GM19324 (cell line): ENCODE data around the gene GNGT1.
"Not testable (repeated sequence)": the region's sequence is repeated elsewhere in the genome, so short reads cannot be mapped to it uniquely, and the experiment has no call there.

Experiments used
- ATAC-seq: cut with Tn5 transposase; IDR thresholded peaks from one replicate; pipeline ENCODE4 v1.9.1; 2021; ENCODE audit warnings: mild to moderate bottlenecking, moderate library complexity; ENCODE audit not compliant: unreplicated experiment, low FRiP score

GNGT1 gene

DNA sequence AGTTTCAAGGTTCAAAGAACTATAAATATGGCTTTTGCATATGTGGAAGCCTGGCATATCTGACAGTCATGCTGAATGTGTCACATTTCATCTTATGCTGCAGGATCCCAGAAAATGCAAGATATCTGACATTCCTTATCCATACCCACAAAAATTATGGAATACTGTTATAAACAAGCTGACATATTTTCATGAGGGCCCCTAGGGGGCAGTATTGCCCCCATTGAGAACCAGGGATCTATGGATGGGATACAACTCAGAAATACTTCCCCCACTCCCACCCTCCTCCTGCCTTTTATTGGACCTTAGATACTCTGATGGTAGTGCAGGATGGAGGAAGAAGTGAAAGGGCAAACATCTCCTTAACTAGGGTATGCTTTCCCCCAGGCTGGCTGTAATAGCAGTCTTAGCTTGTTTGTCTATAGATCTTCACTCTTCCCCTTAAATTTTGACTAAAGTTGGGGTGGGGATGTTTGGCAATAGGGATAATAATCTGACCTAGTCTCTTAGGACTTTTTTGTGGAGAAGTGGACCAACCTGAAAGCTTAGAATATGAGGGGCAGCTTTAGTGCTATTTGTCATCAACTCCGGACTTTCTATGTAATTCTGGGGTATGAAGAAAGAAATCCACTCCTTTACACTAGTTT lies 3.5 kb upstream of the GNGT1 start:
- ATAC-seq, result no peak

DNA sequence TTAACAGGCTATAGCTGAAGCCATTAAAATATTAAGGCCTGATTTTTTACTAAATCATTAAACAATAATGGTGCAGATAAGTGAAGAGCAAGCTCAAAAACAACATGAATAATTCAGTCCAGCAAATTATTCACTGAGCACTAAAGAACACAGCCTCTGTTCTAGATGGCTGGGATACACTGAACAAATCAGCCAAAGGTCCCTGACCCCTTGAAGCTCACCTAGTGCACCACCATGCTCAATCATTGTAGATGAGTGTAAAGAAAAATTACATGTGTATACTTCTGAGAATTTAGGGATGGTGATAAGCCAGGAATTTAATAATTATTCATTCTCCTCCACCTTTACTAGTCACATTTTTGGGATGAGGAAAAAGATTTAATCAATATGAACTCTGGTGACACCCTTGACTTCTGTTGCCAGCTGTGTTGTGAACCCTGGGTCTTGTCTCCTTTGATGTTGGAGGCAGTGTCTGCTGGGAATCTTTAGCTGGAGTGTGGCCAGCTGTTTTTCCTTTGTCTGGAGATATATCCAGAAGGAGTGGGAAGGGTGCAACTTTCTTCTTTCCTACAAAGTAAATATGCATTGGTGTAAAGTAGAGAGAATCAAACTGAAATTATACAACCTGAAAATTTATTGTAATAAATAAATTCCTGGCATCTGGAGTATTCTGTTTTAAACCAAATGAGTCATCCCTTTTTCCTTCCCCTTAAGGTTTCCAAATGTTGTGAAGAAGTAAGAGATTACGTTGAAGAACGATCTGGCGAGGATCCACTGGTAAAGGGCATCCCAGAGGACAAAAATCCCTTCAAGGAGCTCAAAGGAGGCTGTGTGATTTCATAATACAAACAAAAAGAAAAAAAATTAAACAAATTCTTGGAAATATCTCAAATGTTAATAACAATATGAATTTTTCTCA lies 4.0 kb downstream of the GNGT1 start:
- no peak for ATAC-seq

DNA sequence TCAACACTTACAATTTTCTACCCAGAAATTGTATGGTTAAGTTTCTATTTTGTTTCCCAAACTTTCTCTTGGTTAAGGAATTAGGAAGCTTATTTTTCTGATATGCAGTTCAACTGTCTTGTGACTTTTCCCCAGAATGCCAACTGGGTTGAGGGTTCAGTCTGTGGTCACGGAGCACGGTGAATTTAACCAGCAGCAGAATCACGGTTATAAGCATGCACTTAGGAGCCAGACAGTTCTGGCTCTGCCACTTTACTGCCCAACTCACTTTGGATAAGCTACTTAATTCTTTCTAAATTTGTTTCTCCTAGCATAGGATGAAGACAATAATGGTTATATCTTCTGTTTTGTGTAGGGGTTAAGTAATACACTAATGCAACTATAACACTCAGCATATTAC lies 4.9 kb downstream of the GNGT1 start:
- ATAC-seq, result not testable (repeated sequence)

DNA sequence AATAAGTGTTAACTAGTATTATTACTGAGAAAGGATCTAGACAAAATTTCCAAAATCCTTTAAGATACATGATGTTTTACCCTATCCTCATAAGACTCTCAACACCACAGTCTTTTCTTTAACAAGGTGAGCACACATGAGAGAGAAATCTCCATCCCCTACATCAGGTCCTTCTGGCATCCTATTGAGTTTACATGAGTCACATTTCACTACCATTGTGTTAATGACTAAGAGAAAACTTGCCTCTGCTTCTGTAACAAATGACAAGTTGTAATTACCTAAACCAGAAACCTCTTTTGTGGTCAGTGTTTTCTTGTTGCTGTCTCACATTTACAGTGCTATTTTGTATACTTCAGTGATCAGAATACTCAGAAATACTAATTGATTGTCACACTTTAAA lies 5.3 kb downstream of the GNGT1 start:
- ATAC-seq, result not testable (repeated sequence)

DNA sequence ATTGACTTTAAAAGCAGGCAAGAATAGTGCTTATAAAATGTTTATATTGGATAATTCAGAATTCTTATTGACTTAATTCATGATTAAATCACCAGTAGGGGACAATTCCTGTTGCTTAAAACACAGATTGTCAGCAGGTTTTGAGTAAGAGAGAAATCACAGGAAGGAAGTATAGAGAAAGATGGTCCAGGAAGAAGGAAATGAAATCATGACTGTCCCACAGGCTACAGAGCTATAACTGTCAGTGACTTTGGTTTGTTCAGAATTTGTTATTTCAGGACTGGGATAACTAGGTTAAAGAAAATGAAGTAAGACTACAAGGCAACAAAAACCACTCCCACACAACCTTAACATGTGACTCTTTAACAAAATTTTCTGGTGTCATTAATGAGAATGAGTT lies 6.8 kb downstream of the GNGT1 start:
- ATAC-seq, result no peak

DNA sequence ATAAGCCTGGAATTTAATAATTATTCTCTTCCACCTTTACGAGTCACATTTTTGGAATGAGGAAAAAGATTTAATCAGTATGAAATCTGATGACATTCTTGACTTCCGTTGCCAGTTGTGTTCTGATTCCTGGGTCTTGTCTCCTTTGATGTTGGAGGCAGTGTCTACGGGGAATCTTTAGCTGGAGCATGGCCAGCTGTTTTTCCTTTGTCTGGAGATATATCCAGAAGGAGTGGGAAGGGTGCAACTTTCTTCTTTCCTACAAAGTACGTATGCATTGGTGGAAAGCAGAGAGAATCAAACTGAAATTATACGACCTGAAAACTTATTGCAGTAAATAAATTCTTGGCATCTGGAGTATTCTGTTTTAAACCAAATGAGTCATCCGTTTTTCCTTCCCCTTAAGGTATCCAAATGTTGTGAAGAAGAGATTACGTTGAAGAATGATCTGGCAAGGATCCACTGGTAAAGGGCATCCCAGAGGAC lies 8.3 kb downstream of the GNGT1 start:
- ATAC-seq, result no peak

DNA sequence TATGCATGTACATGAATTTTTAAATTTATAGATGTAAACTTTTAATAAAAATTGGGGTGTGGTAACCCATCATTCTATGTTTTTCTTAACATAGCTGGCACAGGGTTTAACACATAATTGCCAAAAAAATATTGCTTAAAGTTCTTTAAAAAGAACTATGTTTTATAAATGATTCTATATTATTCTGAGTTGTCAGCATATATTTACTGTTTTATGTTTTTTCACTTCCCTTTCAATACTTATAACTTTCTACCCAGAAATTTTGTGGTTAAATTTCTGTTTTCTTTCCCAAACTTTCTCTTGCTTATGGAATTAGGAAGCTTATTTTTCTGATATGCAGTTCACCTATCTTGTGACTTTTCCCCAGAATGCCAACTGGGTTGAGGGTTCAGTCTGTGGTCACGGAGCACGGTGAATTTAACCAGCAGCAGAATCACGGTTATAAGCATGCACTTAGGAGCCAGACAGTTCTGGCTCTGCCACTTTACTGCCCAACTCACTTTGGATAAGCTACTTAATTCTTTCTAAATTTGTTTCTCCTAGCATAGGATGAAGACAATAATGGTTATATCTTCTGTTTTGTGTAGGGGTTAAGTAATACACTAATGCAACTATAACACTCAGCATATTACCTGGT lies 9.0 kb downstream of the GNGT1 start:
- ATAC-seq, result not testable (repeated sequence)

DNA sequence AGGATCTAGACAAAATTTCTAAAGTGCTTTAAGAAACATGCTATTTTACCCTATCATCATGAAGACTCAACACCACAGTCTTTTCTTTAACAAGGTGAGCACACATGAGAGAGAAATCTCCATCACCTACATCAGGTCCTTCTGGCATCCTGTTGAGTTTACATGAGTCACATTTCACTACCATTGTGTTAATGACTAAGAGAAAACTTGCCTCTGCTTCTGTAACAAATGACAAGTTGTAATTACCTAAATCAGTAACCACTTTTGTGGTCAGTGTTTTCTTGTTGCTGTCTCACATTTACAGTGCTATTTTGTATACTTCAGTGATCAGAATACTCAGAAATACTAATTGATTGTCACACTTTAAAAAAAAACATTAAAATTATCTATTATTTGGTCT lies 9.5 kb downstream of the GNGT1 start:
- not testable (repeated sequence) for ATAC-seq

DNA sequence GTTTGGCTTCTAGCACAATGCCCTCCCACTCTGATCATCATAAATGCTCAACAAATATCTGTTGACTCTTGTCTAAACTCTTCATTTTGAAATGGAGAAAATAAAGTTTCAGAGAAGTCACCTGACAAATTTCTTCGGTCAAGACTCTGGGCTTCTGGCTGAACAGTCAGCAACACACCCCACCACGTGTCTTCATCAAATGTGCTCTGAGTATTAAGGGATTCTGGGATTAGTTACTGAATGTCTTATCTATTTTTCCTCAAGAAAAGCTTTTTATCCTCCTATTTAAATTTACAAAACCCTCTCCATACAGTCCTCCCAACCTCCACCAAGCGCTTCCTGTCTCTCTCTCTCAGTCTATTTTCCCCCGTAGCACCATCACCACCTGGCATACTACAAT lies 9.9 kb downstream of the GNGT1 start:
- ATAC-seq, result not testable (repeated sequence)

DNA sequence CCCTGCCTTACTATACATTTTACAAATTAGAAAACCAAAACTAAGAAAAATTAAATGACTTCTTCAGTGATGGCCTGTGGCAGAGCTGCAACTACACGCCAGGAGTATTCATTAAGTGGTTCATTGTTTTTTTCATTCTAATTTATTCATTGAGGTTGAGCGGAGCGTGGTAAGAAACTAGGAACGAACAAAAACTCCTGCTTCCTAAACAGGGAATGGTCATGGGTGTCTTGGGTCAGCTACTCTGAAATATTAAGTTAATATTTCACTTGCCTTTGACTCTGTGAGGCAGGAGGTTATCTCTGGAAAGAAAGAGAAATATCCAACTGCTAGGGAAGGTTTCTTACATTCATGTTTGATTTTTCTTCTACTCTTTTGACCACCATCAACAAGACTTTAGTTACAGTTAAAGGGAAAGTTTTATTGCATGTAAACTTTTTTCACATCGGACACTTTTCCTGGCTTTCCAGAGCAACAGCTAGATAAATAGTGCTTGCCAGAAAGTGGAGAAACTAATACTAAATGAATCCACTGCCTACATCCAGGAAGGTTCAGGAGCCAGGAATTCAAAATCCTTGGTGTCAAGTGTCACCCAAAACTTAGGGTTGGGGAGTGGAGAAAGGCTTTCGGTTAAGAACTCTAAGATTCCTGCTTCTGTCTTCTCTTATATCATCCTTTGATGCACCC lies 14.3 kb downstream of the GNGT1 start:
- ATAC-seq, result no peak

DNA sequence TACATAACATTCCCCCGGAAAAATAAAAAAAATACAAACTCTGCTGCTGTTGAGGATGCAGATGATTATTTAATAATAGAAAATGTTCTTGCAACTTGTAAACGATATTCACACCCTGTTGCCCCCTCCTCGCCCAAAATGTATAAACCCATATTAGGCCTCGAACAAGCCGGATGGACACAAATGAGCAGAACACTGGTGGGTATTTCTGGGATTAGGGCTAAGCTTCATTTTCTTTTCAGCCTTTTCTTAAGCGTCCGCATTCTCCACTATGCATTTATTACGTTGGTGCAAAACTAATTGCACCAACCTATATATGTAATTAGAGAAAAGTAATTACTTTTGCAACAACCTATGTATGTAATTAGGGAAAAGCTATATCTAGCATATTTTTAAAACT lies 14.8 kb downstream of the GNGT1 start:
- no peak for ATAC-seq

DNA sequence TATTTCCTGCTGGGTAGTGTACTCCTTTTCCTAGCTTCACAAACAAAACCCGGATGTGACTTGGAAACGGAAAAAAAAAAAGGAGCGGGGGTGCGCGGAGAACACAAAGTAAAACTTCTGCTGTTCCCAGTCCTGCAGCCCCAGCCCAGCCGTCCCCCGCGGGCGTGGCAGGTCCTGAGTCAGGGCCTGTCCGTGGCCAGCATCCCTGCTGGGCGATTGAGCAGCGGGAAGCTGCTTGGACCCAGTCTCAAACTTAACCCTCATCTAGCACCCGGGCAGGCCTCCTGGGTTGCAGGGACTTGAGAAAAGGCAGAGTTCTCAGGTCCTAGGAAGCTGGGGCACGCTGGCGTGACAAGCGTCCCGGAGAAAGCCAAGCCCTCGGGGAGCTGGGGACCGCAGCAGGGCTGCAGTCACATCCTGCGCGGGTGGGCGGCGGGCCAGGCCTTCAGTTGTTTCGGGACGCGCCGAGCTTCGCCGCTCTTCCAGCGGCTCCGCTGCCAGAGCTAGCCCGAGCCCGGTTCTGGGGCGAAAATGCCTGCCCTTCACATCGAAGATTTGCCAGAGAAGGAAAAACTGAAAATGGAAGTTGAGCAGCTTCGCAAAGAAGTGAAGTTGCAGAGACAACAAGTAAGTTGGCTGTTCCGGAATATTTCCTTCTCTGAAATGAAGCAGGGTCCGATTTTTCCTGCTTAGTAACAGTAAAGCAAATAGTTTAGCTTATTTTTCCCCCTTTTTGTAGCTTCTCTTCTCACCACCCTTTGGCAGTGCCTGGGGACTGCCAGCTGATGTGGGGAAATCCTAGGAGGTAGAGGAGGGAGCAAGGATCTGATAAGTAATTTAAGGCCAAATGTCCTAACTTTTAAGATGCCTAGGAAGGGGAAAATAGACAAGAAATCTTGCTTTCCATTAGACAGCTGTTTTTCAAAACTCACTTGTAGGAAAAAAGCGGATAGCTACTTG lies 15.5 kb downstream of the GNGT1 start, which contains the start of gene GNG11:
GNG11 (plus strand) TSS at position 129 of the 960 bp plus-strand sequence; CDS start at position 532, 403 bp downstream.
- ATAC-seq, result no peak

DNA sequence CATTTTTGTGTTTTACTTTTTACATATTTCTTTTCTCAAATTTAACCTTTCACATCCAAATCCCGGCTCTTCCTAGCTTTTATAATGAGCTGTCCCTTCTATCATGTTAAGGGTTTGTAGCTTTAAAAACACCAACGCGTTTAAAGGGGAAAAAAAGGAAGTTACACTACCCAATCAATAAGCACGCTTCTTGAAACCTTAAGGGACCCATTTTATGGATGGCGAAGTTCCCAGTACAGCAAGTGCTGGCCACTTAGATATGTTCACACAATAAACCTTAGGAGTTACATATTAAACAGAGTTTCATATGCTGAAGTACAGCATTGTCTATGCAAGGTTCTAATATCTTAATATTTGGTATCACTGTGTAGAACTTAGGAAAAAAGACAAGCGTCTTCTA lies 16.9 kb downstream of the GNGT1 start:
- ATAC-seq, result no peak

DNA sequence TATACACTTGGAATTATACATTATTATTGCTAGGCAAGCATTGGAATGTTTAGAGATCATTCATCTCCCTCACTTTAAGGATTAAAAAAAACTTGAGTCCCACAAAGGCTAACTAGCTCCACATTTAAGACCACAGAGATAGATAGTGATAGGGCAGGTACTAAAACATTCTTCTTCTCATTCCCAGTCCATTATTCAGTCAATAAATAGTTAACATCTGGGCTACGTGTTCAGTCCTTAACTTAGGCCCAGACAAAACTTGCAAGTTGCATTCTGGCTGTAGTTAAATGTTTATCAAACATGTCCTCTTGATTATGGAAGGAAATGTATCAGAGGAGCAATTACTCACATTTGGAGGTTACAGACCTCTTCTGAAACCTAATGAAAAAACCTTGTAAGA lies 17.6 kb downstream of the GNGT1 start:
- ATAC-seq, result no peak

DNA sequence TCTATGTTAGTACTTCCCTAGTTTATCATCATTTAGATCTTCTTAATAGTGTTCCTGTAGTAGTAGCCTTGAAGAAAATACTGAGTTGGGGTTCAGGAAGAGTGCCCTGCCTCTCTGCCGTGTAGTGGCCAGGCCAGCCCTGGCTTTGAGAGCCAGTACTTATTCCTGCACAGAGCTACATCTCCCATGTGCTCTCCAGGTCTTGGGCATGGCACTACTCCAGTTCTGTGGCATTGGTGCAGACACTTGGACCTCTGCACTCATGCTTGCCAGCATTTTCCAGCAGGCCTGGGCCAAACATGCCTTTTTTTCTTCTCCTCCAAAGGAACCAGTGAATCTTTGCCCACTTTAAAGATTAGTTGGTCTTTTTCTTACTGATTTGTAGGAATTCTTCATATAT lies 20.4 kb downstream of the GNGT1 start:
- no peak for ATAC-seq

DNA sequence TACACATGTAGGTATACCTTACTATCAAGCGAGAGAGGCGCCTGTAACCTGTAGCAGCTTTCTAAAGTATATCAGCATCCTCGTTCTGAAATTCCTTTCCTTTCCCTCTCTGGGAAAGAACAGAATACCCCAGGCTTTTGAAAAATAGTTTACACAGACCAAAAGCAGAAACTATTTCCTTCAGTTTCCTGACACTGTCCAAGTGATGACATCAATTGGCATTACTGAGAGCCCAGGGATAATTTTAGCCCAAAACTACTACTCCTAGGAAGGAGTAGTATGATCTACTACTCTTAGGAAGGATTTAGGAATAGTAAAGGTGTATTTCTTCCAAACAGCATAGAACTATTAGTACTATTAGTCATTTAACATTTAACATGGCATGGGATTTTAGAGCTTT lies 21.2 kb downstream of the GNGT1 start:
- no peak for ATAC-seq

DNA sequence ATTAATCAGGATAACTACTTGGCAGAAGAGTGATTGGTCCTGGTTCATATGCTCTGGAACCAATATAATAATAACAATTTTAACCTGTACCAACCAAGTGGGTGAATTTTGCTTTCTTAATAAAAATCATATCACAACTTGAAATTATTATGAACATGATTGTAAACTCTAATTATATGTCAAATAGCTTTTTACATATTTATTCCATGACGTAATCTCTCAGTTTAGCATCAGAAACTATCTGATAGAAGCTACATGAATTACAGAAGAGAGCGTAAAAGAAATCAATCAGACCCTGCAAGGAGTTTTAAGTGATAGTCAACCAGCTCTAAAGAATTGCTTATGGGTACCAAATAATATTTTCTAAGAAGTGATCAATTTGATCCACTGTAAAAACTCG lies 25.3 kb downstream of the GNGT1 start:
- ATAC-seq, result no peak

DNA sequence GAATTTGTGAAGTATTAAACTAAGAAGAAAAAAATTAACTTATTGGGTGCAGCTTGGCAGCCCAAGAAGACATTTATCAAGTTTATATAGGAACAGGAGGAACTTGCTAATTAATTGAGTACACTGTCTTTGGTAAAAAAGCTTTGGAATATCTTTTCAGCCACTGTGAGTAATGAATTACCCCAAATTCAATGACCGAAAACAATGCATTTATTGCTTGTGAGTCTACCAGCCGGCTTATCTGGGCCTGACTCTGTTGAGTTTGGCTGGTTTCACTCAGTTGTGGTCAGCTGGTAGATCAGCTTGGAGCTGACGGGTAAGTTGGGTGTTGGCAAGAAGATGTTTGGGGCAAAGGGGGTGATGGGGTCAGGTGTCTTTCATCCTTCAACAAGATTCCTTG lies 26.8 kb downstream of the GNGT1 start:
- no peak for ATAC-seq

DNA sequence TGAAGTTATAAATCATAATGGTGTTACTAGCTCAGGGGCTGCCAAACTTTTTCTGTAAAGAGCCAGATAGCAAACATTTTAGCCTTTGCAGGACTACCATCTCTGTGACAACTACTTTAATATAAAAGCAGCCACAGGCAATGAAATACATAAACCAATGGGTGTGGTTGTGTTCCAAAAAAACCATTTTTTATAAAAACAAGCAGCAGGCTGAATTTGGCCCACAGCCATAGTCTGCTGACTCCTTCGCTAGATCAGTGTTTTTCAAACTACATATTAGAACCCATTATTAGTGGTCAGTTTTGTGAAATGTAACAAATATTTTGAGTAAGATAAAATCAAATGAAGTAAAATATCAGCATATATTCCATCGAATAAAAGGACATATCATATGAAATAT lies 28.7 kb downstream of the GNGT1 start:
- no peak for ATAC-seq

DNA sequence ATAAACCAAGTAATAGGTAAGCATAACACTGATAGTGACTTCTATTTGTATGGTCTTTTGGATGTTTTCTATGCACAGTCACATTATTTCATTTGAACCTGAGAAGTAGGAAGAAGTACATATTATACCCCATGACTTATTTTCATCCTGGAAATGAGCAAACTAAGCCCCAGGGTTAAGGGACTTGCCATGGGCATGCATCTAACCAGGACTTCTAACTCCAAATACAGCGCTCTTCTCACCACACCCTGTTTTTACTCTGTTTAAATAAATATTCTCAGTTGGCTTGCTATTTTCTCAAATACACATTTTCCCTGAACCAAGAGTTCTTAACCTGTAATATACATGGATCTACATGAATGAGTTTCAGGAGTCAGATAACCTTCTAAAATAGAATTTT lies 31.5 kb downstream of the GNGT1 start:
- no peak for ATAC-seq
